GM18861 (cell line): Measurements from ENCODE around the gene MFRP.
"Not testable (repeated sequence)": the region's sequence is repeated elsewhere in the genome, so short reads cannot be mapped to it uniquely, and the experiment has no call there.

ENCODE experiments used
- ATAC-seq: cut with Tn5 transposase; IDR thresholded peaks from one replicate; pipeline ENCODE4 v1.9.1; 2021; ENCODE audit not compliant: unreplicated experiment

The MFRP gene

GRCh38 chr11:119346605-119347004 lies at the start of gene MFRP:
TSS of gene MFRP (minus strand) at chr11:119346705. CDS start at chr11:119346513, 192 bp downstream.
- no peak for ATAC-seq

DNA sequence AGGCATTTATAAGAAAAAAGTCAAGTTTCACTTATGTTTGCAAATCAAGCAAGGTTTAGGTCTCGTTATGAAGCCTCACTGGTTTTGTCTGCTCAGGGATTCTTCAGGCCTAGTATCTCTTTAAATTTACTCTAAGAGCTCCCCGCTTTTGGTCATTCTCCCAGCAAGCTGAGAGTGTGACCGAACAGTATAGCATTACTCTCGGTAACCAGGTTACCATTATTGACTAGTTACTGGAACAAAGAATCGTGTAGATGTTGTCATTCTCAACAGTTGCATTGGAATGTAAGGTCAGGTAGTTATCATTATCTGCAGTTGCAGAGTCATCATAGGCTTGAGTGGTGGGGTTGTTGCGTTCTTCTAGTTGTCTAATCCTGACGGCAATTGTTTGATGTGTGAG lies 44.8 kb upstream of the MFRP start:
- ATAC-seq = no peak

DNA sequence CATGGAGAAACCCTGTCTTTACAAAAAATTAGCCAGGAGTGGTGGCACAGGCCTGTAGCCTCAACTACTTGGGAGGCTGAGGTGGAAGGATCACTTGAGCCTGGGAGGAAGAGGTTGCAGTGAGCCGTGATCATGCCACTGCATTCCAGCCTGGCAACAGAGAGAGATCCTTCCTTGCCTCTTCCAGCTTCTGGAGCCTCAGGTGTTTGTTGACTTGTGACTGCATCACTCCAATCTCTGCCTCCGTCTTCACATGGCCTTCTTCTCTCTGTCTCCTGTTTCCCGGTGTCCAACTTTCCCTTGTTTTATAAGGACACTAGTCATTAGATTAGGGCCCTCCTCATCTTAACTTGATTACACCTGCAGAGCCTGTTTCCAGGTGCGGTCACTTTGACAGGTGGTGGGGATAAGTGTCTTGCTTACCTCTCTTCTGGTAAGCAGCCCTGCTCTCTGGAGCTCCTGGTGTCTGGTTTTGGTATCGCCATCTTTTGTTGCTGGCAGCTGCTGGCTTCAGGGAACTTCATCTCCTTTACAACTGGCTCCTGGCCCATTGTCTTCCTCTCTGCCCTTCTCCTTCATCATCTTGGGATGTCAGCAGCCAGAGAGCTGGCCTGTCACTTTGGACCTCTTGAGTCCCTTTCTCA lies 43.2 kb upstream of the MFRP start:
- ATAC-seq = no peak

DNA sequence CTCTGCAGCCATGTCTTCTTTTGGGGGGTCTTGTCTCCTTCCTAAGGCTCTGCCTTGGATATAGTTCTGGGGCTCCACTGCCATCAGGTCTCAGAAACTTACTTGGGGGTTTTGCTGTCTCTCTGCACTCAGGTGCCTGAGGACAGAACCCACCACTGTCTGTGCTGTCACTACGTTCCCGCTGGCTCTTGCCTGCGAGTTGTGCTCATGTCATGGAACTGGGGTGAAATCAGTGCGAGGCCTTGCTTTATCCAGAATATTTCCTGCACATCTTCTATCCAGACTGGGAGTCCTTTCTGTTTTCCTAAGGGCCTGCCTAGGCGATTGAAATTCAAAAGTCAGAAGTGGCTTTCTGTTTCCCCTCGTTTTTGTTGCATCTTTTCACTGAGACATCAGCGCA lies 41.6 kb upstream of the MFRP start:
- no peak for ATAC-seq

GRCh38 chr11:119384332-119384731 lies 37.8 kb upstream of the MFRP start:
- ATAC-seq = no peak

DNA sequence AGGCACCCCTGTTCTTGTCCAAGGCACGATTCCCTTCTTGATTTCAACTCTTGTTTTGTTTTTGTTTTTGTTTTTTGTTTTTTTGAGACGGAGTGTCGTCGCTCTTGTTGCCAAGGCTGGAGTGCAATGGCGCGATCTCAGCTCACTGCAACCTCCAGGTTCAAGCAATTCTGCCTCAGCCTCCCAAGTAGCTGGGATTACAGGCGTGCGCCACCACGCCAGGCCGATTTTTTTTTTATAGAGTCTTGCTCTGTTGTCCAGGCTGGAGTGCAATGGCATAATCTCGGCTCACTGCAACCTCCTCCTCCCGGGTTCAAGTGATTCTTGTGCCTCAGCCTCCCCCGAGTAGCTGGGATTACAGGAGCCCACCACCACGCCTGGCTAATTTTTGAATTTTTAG lies 36.0 kb upstream of the MFRP start:
- ATAC-seq = not testable (repeated sequence)

DNA sequence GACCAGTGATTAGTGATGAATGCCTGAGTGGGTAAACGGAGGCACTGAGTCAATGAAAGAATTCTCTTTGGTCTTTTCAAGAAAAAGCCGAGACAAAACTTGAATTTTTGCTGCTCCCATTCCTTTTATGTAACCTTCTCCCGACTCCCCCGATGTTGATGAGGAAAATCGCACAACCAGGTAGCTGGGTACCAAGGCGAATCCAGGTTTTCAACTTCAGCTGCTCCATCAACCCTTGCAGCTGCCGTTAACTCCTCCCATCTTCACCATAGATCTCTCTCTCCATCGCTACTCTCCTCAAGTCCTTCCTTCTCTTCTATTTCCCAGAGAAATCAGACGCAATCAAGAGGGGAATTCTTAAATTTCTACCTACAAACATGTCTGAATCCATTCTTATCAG lies 35.6 kb upstream of the MFRP start:
- ATAC-seq = no peak

DNA sequence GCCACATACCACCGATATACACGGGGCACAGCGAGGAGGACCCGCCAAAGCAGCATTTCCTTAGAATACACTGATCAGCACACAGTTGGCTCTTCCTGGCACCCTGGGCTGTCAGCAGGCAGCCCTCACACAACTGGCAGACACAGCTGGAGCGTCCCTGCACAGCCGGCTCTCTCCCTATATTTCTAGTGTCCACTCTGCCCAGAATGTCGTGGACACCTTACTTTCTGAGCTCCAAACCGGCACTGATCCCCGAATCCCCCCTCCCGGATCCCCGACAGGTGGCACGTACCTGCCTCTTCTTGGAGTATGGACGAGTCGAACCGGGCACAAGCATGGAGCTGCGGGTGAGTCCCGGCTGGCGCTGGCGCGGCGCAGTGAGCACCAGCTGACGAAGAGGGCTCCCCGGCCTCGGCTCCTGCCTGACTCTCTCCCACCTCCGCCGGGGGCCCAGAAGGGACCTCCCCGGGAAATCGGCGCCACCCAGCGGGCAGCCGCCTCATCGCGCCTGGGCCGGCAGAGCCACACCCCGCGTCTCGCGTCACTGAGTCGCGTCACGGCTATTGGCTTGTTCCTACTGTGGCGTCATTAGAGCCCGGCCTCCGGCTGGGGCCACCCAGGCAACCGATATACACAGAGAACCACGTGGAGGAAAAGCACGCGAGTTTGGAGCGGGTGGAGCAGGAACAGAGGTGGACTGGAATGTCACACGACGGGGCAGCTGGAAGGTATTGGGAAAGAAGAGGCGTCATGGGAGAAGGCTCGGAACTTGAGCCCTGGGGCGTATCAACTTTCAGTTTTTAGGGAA lies 34.9 kb upstream of the MFRP start, which contains the start of gene USP2:
Gene USP2 (minus strand): TSS at position 510 of the 808 bp plus-strand sequence. CDS start 8,210 bp downstream, outside the sequence.
- peak; percentile 96 for ATAC-seq

DNA sequence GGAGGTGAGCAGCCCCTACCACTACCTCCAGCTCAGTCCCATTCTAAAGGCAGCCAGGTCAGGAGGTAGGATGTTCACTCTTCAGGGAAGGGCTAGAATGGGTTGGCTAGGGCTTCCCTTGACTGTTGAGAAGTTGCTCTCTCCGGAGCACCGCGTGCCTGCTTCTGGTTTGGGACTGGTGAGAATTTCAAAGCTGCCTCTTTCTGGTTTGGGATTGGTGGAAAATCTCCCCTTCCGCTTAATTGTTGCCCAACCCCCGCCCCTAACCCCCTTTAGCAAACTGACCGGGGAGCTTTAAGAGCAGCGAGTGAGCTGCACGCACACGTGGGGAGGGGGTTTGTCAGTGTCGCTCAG lies 34.3 kb upstream of the MFRP start:
- no peak for ATAC-seq

DNA sequence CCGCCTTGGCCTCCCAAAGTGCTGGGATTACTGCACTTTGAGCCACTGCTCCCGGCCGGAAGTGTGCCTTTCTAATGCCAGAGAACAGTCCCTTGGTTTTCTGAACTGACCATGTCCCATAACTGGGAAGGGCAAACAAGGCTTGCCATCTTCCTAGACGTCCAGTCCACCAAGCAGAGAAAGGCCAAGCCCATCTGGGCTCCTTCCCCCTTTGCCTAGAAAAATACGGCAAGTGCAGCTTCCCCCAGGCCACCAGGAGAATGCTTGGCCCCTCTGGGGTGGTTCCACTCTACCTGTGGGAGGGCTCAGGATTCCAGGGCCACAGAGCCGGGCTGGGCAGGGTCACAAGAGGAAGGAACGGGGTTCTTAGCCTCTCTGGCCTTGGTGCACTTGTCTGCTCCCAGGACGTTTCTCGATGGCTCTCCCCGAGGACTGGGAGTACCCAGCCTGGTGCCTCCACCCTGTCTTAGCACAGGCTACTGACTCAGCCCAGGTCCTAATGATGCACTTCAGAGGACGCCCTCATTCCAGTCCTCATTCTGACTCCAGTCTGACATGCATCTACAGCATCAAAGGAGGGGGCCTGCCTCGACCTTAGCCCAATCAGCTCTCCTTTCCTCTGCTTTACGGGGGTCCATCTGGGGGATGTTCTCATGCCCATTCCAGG lies 33.8 kb upstream of the MFRP start:
- ATAC-seq = no peak

DNA sequence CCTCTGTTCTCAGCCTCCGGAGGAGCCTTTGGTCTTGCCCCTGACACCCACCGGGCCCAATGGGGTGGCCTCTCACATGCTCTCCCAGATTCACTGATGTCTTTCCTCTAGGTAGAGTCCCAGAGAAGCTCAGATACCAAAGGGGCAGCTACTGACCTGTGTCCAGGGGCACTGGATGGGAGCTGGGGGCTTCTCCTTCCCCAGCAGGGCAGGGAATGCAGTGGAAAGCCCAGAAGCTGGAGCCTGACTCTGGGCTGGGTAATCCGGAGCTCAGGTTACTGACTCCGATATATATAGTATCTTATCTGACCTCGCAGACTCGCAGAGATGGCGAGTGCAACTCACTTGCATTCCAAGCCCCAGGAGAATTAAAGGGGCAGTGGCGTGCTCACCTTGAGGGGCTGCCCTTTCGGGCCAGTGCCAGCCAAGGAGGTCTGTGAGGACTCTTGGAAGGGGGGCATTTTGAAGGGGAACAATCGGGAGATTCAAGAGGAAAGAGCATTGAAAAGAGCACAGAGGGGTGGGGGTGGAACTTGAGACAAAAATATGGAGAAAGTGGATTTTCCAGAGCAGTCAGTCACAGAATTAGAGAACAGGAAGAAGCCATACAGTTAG lies 32.5 kb upstream of the MFRP start:
- ATAC-seq = no peak

DNA sequence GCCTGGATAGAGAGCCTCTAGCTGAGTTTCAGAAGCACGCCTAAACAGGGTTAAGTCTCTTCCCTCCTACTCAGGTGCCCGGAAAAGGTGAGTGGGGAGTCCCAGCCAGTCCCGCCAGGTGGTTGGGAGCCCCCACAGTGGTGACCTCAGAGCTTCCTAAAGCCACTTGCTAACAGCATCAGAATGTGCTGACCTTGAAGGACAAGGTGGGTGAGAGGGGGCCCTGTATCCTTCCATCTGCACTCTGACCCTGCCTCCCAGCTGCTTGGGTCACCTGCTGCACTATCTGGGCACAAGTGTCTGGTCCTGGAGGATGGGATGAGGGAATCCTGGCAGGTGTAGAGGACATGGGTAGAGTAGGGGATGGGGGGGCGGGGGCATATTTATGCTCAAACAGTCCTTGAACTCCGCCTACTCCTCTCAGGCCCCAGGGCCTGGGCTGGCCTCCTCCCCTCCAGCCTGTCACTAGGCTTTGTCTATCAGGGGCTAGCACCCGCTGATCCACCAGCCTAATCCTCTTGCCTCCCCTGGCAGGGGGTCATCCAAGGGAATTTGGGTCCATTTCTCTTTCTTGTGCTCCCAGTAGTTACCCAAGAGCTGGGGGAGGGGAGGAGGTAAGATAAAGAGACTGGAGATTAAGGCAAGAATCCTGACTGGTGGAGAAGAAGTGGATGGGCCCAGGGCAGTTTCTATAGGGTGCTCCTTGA lies 31.6 kb upstream of the MFRP start:
- no peak for ATAC-seq

GRCh38 chr11:119377112-119377901 lies 30.8 kb upstream of the MFRP start:
- no peak for ATAC-seq

DNA sequence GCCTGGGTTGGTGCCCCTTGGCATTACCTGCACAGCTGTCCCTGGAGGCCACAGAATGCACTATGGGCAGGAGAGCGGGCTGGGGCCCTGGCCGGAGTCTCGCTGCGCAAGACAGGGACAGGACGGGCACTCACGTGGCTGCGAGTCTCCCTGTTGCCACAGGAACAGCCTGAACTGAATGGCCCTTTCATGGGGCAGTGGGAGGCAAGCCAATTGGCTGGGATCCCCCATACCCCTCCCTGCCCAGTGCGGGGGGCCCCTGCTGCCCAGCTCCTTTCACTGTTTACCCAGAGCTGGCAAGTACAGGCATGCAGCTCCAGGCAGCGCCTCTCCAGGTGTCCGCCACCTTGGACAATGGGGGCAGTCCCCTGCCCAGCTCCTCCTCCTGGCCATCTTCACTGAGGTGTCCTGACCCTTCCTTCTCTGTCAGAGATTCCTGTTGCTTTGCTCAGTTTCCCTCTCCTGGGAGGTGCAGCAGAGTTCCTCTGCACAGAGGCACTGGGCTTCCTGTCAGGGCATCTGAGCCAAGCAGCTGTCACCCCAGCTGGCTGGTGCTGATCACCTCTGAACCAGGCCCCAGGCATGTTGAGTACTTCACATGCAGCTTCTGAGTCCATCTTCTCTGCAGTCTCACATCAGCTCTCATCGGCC lies 29.8 kb upstream of the MFRP start:
- no peak for ATAC-seq

GRCh38 chr11:119375337-119376196 lies 29.1 kb upstream of the MFRP start:
- ATAC-seq = no peak

DNA sequence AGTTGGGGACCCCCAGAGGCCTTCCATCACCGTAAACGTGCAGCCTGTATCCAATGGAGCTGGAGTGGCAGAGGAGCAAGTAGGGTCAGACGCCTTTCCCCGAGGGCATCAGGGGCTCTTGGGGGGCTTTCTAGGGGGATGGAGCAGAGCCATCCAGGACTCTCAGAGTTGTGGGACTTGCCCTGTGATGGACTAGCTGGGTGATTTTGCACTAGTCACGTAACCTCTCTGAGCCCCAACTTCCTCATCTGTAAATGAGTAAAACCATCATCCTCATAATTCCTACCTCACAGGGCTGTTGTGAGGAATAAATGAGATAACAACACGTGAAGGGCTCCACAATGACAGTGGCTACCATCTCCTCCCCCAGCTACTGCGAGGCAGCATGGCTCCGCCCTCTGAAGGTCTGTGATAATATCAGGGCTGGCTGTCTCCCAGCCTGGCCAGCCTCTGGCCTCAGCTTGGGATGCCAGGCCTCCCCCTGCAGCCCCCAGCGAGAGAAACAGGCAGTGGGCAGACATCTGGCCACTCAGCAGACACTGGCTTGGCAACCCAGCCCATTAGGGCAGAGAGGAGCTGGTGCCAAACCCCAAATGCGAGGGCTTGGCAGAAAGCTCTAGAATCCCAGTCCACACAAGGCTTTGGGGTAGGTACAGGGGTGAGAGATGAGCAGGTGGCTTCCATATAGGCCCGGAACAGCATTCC lies 28.3 kb upstream of the MFRP start:
- ATAC-seq = no peak

GRCh38 chr11:119373921-119374631 lies 27.6 kb upstream of the MFRP start:
- no peak for ATAC-seq
